Measurements from ENCODE around the gene CCDC97. TPM values are rescaled to one million over a fixed set of nuclear protein-coding genes. Genes with fewer than 3 reads are reported as not detected.
A peak's percentile ranks its signal among the peaks of the same experiment; 100 is the strongest.

CCDC97 gene
- total RNA-seq, 2 donors from 2014 or later, result 17.5 to 23.9 TPM

DNA sequence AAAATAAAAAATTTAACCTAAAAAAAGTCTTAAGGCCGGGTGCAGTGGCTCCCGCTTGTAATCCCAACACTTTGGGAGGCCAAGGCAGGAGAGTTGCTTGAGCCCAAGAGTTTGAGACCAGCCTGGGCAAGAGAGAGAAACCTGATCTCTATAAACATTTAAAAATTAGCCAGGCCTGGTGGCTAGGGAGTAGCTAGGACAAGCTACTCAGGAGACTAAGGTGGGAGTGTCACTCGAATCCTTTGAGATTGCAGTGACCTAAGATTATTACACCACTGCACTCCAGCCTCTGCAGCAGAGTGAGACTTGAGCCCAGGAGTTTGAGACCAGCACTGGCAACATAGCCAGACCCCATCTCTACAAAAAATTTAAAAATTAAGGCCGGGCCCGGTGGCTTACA is 1.1 kb downstream of the CCDC97 start:
- intact Hi-C loops (cut with DNase I), result loop anchor here (5.0 kb wide), 2 partner anchors 41 to 1774 kb away; partner anchors contain the start of gene TGFB1 (in 1 of the 2)
- DNase-seq (ENCODE audit: low spot score), result no peak

GRCh38 chr19:41311613-41312012 is 1.6 kb downstream of the CCDC97 start:
- peak; percentile 17 for DNase-seq (ENCODE audit: low spot score)
- intact Hi-C loops (cut with DNase I), result loop anchor here (5.0 kb wide), 2 partner anchors 41 to 1774 kb away; partner anchors contain the start of gene TGFB1 (in 1 of the 2)

DNA sequence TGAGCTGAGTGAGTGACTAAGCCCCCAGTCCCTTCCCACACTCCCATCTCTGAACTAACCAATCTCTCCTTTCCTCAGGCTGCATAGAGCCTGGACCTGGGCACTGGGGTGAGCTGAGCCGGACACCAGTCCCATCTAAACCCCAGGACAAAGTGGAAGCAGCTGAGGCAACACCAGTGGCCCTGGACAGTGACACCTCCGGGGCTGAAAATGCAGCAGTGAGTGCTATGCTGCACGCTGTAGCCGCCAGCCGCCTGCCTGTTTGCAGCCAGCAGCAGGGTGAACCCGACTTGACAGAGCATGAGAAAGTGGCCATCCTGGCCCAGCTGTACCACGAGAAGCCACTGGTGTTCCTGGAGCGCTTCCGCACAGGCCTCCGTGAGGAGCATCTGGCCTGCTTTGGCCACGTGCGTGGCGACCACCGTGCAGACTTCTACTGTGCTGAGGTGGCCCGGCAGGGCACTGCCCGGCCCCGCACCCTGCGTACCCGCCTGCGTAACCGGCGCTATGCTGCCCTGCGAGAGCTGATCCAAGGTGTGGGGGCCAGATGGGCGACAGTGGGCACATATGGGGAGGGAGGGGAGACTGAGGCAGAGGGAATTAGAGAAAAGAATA is 6.4 kb downstream of the CCDC97 start:
- no peak for DNase-seq (ENCODE audit: low spot score)
- intact Hi-C loops (cut with DNase I), result no loop called here

DNA sequence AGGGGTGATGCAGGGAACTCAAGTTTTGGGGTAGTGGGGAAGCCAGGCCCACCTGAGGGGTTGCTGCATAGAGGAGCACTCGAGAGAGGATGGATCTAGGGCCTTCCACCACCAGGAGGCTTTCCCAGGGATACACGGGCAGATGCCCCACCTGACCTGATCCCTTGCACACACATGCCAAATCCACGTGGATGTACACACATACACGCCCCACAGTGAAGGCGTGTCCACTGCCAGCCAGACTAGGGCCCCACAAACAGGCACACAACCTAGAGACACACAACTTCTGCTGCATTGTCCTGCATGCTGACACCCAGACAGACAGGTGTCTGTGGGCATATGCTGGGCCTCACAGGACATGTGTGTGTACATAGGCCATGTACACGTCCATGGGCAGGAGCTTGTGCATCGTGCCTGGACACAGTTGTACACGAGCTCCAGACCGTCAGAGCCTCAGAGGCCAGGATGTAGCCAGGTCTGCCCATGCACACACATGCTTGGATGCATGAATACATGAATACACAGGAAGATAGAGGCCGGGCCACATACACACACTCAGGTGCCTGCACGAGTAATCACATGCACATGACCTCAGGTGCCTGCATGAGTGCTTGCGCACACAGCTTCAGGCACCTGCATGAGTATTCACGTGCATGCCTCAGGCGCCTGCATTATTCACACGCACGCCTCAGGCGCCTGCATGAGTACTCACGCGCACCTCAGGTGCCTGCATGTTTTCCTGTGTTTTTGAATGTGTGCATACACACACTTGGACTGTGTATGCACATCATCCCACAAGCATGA is 8.9 kb downstream of the CCDC97 start:
- DNase-seq (ENCODE audit: low spot score), result no peak
- intact Hi-C loops (cut with DNase I), result no loop called here

GRCh38 chr19:41319500-41320184 is 9.7 kb downstream of the CCDC97 start:
- no peak for DNase-seq (ENCODE audit: low spot score)
- intact Hi-C loops (cut with DNase I), result no loop called here

DNA sequence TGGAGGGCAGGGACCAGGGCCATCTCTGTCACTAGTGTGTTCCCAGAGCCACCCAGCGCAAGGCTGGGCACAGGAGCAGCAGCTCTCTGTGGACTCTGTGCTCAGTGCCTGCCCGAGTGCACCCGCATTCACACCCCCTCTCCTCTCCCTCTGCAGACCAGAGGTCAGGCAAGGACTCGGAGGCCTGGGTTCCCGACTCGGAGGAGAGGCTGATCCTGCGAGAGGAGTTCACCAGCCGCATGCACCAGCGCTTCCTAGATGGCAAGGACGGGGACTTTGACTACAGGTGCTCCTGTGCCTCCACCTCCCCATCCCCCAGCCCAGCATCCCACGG is 10.2 kb downstream of the CCDC97 start:
- intact Hi-C loops (cut with DNase I), result no loop called here
- no peak for DNase-seq (ENCODE audit: low spot score)

GRCh38 chr19:41320568-41320967 is 10.6 kb downstream of the CCDC97 start:
- intact Hi-C loops (cut with DNase I), result no loop called here
- DNase-seq (ENCODE audit: low spot score), result no peak

- DNase-seq (ENCODE audit: low spot score), result no peak
- intact Hi-C loops (cut with DNase I), result no loop called here
Measured at GRCh38 chr19:41321204-41321599, 11.2 kb downstream of the CCDC97 start.

DNA sequence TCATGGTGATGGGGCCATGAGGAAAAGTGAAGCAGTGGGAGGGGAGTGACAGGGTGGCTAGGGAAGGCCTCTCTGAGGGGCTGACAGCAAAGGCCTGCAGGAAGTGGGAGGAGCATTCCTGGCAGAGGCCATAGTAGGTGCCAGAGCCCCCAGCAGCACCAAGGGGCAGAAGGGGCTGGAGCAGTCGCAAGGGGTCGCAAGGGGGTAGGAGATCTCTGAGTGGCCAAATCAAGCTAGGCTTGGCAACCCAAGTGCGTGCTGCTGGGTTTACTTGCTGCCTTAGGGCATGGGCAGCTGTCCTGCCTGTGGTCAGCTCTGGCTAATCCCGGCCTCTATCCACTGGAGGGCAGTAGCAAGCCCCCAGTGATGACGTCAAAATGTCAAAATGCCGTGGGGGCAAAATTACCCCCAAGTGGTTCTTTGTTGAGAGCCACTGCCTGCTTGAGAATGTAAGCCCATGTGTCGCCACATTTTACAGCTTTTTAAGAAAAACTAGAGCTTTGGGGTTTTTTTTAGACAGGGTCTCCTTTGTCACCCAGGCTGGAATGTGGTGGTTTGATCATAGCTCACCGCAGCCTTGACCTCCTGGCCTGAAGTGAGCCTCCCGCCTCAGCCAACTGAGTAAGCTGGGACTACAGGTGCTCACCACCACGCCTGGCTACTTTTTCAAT is 11.8 kb downstream of the CCDC97 start:
- no peak for DNase-seq (ENCODE audit: low spot score)
- intact Hi-C loops (cut with DNase I), result no loop called here

DNA sequence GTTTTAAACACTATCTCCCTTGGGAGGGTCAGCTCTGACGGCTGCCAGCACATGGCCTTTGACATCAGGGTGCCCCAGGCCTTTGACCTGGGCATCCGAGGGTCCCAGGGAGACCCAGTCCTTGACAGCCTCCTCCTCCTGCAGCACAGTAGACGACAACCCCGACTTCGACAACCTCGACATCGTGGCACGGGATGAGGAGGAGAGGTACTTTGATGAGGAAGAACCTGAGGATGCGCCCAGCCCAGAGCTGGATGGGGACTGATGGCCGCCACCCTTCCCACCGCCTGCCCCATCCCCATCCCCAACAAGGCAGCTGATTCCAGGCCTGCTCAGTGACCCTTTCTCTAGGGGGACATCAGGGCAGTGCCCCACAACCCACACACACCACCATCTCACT is 12.5 kb downstream of the CCDC97 start:
- intact Hi-C loops (cut with DNase I), result no loop called here

DNA sequence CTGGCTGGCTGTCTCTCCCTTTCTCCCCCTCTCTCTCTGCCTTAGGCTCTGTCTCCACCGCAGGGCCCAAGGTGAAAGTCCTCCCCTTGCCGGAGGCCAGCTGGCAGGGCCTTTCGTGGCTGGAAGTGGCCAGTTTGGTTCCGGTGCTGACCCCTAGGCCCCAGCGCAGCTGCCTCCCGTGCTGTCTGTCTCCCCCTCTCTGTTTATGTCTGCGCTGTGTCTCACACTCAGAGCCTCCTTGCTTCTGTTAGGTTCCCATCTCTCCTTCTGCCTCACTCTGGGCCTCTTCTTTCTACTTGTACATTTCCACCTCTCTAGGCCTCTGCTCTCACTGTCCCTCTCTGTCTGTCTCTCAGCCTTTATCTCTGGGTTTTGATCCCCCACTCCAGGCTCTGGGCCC is 13.1 kb downstream of the CCDC97 start:
- no peak for DNase-seq (ENCODE audit: low spot score)
- intact Hi-C loops (cut with DNase I), result no loop called here

More for the DNA sequence above, 12.5 kb downstream of the CCDC97 start:
- DNase-seq (ENCODE audit: low spot score), result no peak

DNA sequence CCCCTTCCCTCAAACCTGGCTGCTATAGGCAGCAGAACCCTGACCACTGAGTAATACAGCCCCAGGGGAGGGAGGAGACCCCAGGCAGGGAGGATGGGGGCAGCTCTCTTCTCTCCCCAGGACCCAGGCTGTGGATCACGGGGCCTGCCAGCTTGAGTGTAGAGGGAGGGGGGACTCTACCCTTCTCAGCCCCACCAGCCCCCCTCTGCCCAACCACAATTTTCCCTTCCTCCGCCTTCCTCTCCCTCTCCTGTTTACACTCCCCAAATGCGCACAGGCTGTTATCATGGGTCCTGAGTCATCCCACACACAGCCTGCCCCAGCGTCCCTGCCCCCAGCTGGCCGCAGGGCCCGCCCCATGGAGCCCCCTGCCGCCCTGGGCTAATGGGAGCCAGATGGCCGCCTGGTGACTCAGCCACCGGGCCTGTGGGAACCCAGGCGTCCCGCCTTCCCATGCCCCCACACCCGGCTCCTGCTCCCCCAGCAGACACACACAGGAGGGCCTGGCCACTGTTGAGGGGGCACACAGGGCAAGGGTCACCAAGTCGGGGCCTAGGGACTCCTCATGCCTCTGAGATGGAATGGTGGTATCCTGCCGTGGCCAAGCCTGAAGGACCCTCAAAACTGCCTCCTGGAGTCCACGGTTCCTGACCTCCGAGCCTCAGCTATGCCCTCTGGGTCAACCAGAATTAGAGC is 13.6 kb downstream of the CCDC97 start:
- peak; percentile 93 for DNase-seq (ENCODE audit: low spot score)
- intact Hi-C loops (cut with DNase I), result no loop called here

DNA sequence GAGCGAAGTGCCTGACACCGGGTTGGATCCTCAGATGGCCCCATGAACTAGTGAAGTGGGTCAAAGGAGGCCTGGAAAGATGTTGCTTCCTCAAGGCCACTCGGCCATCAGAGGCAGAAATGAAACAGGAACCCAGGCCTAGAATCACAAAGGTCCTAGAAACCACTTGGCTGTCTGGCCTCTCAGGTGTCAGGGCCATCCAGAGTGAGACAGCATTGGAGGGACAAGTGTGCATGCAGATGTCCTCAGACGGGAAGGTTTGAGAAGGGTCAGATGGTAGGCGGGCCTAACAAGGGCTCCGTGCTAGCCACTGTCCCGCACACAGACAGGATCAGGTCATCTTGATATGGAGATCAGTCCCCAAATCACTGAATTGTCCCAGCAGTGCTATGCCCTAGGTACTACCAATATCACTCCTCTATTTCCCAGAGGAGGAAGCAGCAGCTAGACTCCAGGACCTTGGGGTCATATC is 14.3 kb downstream of the CCDC97 start:
- intact Hi-C loops (cut with DNase I), result no loop called here

GRCh38 chr19:41324921-41325639 is 15.1 kb downstream of the CCDC97 start:
- DNase-seq (ENCODE audit: low spot score), result peak; percentile 90
- intact Hi-C loops (cut with DNase I), result no loop called here

More for the DNA sequence above, 14.3 kb downstream of the CCDC97 start:
- no peak for DNase-seq (ENCODE audit: low spot score)

- intact Hi-C loops (cut with DNase I), result no loop called here
- DNase-seq (ENCODE audit: low spot score), result no peak
Measured at GRCh38 chr19:41325640-41325946, 15.6 kb downstream of the CCDC97 start.

- intact Hi-C loops (cut with DNase I), result loop anchor here in 1 of 2 donors (2.0 kb wide), 1 partner anchor 17 kb away; no protein-coding TSS in a partner anchor
- no peak for DNase-seq (ENCODE audit: low spot score)
Measured at GRCh38 chr19:41325947-41326706, 16.2 kb downstream of the CCDC97 start.

DNA sequence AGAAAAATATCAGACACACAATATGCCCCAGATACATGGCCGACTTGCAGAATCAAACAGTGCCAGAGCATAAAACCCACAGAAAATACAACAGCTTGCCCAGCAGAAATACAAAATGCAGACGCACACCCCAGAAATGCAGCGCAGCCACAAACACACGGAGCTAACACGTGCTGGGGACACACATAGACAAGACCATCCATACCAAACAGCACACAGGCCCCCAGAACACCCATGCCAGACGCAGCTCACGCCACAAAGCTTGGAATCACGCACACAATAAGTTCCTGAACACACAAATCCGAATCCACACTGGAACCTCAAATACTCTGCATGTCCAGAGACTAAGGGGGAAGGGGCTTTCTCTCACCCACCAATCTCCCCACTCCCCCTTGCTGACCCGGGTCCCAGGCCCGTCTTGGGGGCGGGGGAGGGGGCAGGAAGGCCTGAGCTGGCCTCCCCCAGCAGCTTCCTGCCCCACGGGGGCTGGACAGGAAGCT is 17.2 kb downstream of the CCDC97 start:
- intact Hi-C loops (cut with DNase I), result loop anchor here in 1 of 2 donors (2.0 kb wide), 1 partner anchor 16 kb away; no protein-coding TSS in a partner anchor
- no peak for DNase-seq (ENCODE audit: low spot score)
